CD14-positive monocyte (primary cell): ENCODE results near the gene APOD. TPM values are rescaled to one million over a fixed set of nuclear protein-coding genes. Genes with fewer than 3 reads are reported as not detected.
A peak's percentile ranks its signal among the peaks of the same experiment; 100 is the strongest.

Experiments used
- DNase-seq, 3 donors: peaks; one replicate each; pipeline ENCODE4 v3.0.0-alpha.2; 2011 to 2022
- H2AFZ ChIP-seq: 2 replicates; pipeline ENCODE4 v1.6.0; 2012; ENCODE audit warnings: mild to moderate bottlenecking, low read depth, low read length, inconsistent platforms; ENCODE audit not compliant: insufficient read depth, poor library complexity, severe bottlenecking
- H3K27ac ChIP-seq, 2 donors: 1 replicate in 1 of 2; 2 replicates in 1 of 2; pipeline ENCODE4 v1.5.1; 2012 to 2013; ENCODE audit warnings: low read length in 2 of 2, control low read depth in 1 of 2, inconsistent platforms in 1 of 2, low read depth in 1 of 2, mild to moderate bottlenecking in 1 of 2
- H3K27me3 ChIP-seq, 2 donors: one replicate each; pipeline versions ENCODE4 v1.6.0 to v1.6.1; 2011 to 2013; ENCODE audit warnings: low read length in 2 of 2; ENCODE audit not compliant: control insufficient read depth in 2 of 2, insufficient read depth in 2 of 2
- H3K36me3 ChIP-seq, 2 donors: replicated peaks in 1 of 2; 1 replicate in 1 of 2; 2 replicates in 1 of 2; pipeline versions ENCODE4 v1.5.1 to v1.6.1; 2012 to 2013; ENCODE audit warnings: low read length in 2 of 2, control low read depth in 1 of 2, inconsistent platforms in 1 of 2, mild to moderate bottlenecking in 1 of 2; ENCODE audit not compliant: insufficient read depth in 2 of 2, control insufficient read depth in 1 of 2
- H3K4me1 ChIP-seq, 2 donors: 1 replicate in 1 of 2; 2 replicates in 1 of 2; pipeline versions ENCODE4 v1.5.1 to v1.6.1; 2012 to 2013; ENCODE audit warnings: low read length in 2 of 2, control low read depth in 1 of 2, inconsistent platforms in 1 of 2, mild to moderate bottlenecking in 1 of 2, moderate library complexity in 1 of 2; ENCODE audit not compliant: insufficient read depth in 2 of 2, control insufficient read depth in 1 of 2
- H3K4me2 ChIP-seq: replicated peaks from 2 replicates; pipeline ENCODE3; 2012; ENCODE audit warnings: low read length, moderate library complexity, mild to moderate bottlenecking; ENCODE audit not compliant: poor library complexity, severe bottlenecking; ENCODE audit errors: extremely low read depth
- H3K4me3 ChIP-seq, 3 experiments: fragments of 200-600 bp in 1 of 3; sonication (generic) in 1 of 3; replicated peaks in 1 of 3; 1 replicate in 2 of 3; 2 replicates in 1 of 3; pipeline ENCODE4 v1.5.1; 2011 to 2013; ENCODE audit warnings: low read length in 3 of 3, mild to moderate bottlenecking in 3 of 3, control low read depth in 2 of 3, low read depth in 2 of 3, inconsistent platforms in 1 of 3, moderate library complexity in 1 of 3
- H3K79me2 ChIP-seq: 2 replicates; pipeline ENCODE4 v1.6.0; 2012; ENCODE audit warnings: mild to moderate bottlenecking, control low read depth, inconsistent platforms, low read length, moderate library complexity; ENCODE audit not compliant: insufficient read depth
- H3K9ac ChIP-seq: 2 replicates; pipeline ENCODE4 v1.6.0; 2017; ENCODE audit warnings: low read length, mild to moderate bottlenecking; ENCODE audit not compliant: insufficient read depth, poor library complexity, severe bottlenecking
- H3K9me3 ChIP-seq, 2 donors: replicated peaks in 1 of 2; 1 replicate in 1 of 2; 2 replicates in 1 of 2; pipeline versions ENCODE4 v1.5.1 to v1.6.1; 2012 to 2013; ENCODE audit warnings: low read length in 2 of 2, control low read depth in 1 of 2; ENCODE audit not compliant: control insufficient read depth in 1 of 2, insufficient read depth in 1 of 2
- H4K20me1 ChIP-seq: 2 replicates; pipeline ENCODE4 v1.6.0; 2012; ENCODE audit warnings: mild to moderate bottlenecking, low read length, control low read depth, moderate library complexity; ENCODE audit not compliant: insufficient read depth
- H3K27ac Mint-ChIP-seq, 7 donors: one replicate each; pipeline ENCODE4 v1.8.0; 2020; ENCODE audit warnings: mild to moderate bottlenecking in 7 of 7, mixed read lengths in 7 of 7, moderate library complexity in 6 of 7, inconsistent platforms in 2 of 7
- H3K27me3 Mint-ChIP-seq, 3 donors: one replicate each; pipeline ENCODE4 v1.8.0; 2021 to 2022; ENCODE audit warnings: low read depth in 3 of 3, mild to moderate bottlenecking in 3 of 3, mixed read lengths in 3 of 3, moderate library complexity in 3 of 3, inconsistent platforms in 1 of 3
- H3K36me3 Mint-ChIP-seq, 2 donors: one replicate each; pipeline ENCODE4 v1.8.0; 2020; ENCODE audit warnings: mixed read lengths in 2 of 2, inconsistent platforms in 1 of 2, mild to moderate bottlenecking in 1 of 2
- H3K4me1 Mint-ChIP-seq: one replicate; pipeline ENCODE4 v1.8.0; 2020; ENCODE audit warnings: mild to moderate bottlenecking, mixed read lengths
- H3K4me3 Mint-ChIP-seq, 2 donors: one replicate each; pipeline ENCODE4 v1.8.0; 2020; ENCODE audit warnings: mild to moderate bottlenecking in 2 of 2, mixed read lengths in 2 of 2, moderate library complexity in 1 of 2
- H3K9me3 Mint-ChIP-seq, 7 donors: one replicate each; pipeline ENCODE4 v1.8.0; 2020 to 2022; ENCODE audit warnings: mixed read lengths in 7 of 7, mild to moderate bottlenecking in 6 of 7, moderate library complexity in 6 of 7, inconsistent platforms in 2 of 7
- WGBS: methylation state at CpG from one replicate; pipeline ENCODE4 v1.1.5; 2013; ENCODE audit warnings: missing lambda C conversion rate; ENCODE audit not compliant: insufficient coverage; 5-methylcytosine and 5-hydroxymethylcytosine counted together
- intact Hi-C, 2 donors: fragments of 100-400 bp; cut with micrococcal nuclease; formaldehyde crosslinking; loops; one replicate each; pipeline versions ENCODE4 v1.15.0 to v1.15.1; 2023
- polyA plus RNA-seq, 3 donors: library from polyadenylated mRNA; depleted of rRNA in 1 of 3; unstranded in 2 of 3; stranded (reverse) in 1 of 3; fragments of 300-500 nt in 2 of 3; fragments of >200 nt in 1 of 3; fragmentation: Illumina TruSeq in 2 of 3; gene quantifications; 1 replicate in 2 of 3; 2 replicates in 1 of 3; pipeline ENCODE4 v1.2.3, GENCODE V29; 2012 to 2021
- TF ChIP-seq, protein P1 (sequence below): fragments of 200-600 bp; IDR thresholded peaks from one replicate; pipeline ENCODE4 v1.8.0; 2022; ENCODE audit warnings: antibody characterized with exemption, mild to moderate bottlenecking

APOD gene
- polyA plus RNA-seq, 3 donors: not detected

DNA sequence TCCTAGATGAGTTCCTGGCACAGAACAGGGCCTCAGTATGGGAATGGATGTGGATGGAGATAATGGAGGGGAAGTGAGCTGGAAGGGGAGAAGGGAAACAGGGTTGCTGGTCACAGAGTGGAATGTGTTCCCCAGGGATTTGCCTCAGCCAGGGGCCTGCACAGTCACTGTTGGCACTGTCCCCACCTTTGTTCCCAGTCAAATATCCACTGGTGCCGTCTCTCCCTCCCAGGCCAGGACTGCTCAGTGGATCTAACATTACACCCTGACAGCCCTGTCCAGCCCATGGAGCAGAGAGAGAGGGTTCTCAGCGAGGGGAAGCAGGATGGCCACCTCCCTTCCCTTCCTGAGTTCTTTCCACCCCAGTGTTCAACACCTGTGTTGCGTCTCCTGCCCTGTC, 39.1 kb downstream of the APOD start:
- Histone ChIP-seq H3K27me3 (peaks cover 8 to 16% of the 10 kb centered on the region in 2 donors), H3K27ac (no peak overlapping the region), H3K4me2 (no peak overlapping the region), H4K20me1 (peaks cover 38% of the 10 kb centered on the region), H2AFZ (no peak overlapping the region), H3K4me1 (peaks cover 30 to 42% of the 10 kb centered on the region in 2 donors), H3K36me3 (no peaks in the 10 kb centered on the region), H3K9me3 (no peaks in the 10 kb centered on the region), H3K9ac (no peak overlapping the region), H3K79me2 (peaks cover 36% of the 10 kb centered on the region), H3K4me3 (no peak overlapping the region)
- TF ChIP-seq, protein P1, sequence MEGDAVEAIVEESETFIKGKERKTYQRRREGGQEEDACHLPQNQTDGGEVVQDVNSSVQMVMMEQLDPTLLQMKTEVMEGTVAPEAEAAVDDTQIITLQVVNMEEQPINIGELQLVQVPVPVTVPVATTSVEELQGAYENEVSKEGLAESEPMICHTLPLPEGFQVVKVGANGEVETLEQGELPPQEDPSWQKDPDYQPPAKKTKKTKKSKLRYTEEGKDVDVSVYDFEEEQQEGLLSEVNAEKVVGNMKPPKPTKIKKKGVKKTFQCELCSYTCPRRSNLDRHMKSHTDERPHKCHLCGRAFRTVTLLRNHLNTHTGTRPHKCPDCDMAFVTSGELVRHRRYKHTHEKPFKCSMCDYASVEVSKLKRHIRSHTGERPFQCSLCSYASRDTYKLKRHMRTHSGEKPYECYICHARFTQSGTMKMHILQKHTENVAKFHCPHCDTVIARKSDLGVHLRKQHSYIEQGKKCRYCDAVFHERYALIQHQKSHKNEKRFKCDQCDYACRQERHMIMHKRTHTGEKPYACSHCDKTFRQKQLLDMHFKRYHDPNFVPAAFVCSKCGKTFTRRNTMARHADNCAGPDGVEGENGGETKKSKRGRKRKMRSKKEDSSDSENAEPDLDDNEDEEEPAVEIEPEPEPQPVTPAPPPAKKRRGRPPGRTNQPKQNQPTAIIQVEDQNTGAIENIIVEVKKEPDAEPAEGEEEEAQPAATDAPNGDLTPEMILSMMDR: no peak
- H3K27ac Mint-ChIP-seq: no peak overlapping the region
- H3K9me3 Mint-ChIP-seq: peaks cover 0 to 2% (median 0%) of the 10 kb centered on the region in 7 donors
- H3K36me3 Mint-ChIP-seq: peaks cover 0 to 3% of the 10 kb centered on the region in 2 donors
- intact Hi-C loops: loop anchor here (5.0 to 10.0 kb wide), 3 partner anchors 102 to 360 kb away; partner anchors contain the start of genes ACAP2 (in 1 of the 2), TNK2 (in 1 of the 2) and XXYLT1 (in 1 of the 2)
- peaks cover 17 to 33% (median 25%) of the 10 kb centered on the region in 3 donors for H3K27me3 Mint-ChIP-seq
- DNase-seq: no peak
- peak overlapping the region in 1 of 2 donors; percentile 94 for H3K4me3 Mint-ChIP-seq
- WGBS: no CpG with 5 or more reads among the region's 3 CpGs
- peaks cover 47% of the 10 kb centered on the region for H3K4me1 Mint-ChIP-seq

DNA sequence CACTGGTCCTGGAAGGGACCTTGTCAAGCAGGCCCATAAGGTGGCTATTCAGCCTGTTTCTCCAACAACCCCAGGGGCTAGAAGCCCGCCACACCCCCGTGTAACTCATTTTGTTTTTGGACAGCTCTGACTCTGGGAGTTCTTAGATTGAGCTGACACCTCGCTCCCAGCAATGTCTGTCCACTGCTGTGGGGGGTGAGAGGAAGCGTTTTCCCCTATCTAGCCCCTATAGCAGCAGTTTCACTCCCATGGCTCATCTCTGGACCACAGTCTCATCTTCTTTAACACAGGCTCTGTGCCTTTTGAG, 39.6 kb downstream of the APOD start:
- peak overlapping the region; percentile 89 to 94 for H3K4me3 Mint-ChIP-seq
- peaks cover 8 to 16% of the 10 kb centered on the region in 2 donors for H3K27me3 ChIP-seq

More for the DNA sequence above, 39.6 kb downstream of the APOD start:
- 100% methylated on average over 2 of the region's 4 CpGs for WGBS
- H3K4me1 Mint-ChIP-seq: peaks cover 52% of the 10 kb centered on the region
- DNase-seq: no peak
- intact Hi-C loops: loop anchor here (5.0 to 10.0 kb wide), 3 partner anchors 102 to 361 kb away; partner anchors contain the start of genes ACAP2 (in 1 of the 2), TNK2 (in 1 of the 2) and XXYLT1 (in 1 of the 2)
- H3K9me3 Mint-ChIP-seq: peaks cover 0 to 2% (median 0%) of the 10 kb centered on the region in 7 donors
- Histone ChIP-seq H3K4me3 (no peak overlapping the region), H2AFZ (no peak overlapping the region), H3K9me3 (no peaks in the 10 kb centered on the region), H3K4me2 (peak overlapping the region; percentile 81), H3K79me2 (peaks cover 40% of the 10 kb centered on the region), H3K36me3 (no peaks in the 10 kb centered on the region), H3K9ac (no peak overlapping the region), H3K27ac (no peak overlapping the region), H4K20me1 (peaks cover 42% of the 10 kb centered on the region), H3K4me1 (peaks cover 30 to 42% of the 10 kb centered on the region in 2 donors)
- H3K27me3 Mint-ChIP-seq: peaks cover 17 to 32% (median 24%) of the 10 kb centered on the region in 3 donors
- TF ChIP-seq, protein P1: no peak
- peaks cover 0 to 8% of the 10 kb centered on the region in 2 donors for H3K36me3 Mint-ChIP-seq
- H3K27ac Mint-ChIP-seq: no peak overlapping the region
